ENCODE measurements around the gene NSUN2.

- no peak for TF ChIP-seq EZH2 (optimal IDR thresholded peaks at IDR 0.05; ENCODE audit: low read depth, low read length)
- TF ChIP-seq CTCF (IDR thresholded peaks at IDR 0.05; ENCODE audit: low read length), result no peak
- no peak for TF ChIP-seq EZH2phosphoT487 (IDR thresholded peaks at IDR 0.05; ENCODE audit: low read length)
Observed at GRCh38 chr5:6682239-6682638, 49.4 kb upstream of the NSUN2 start.
